DND-41 (cell line): ENCODE data around the gene RNF181.

ENCODE experiments used
- EZH2 ChIP-seq: IDR thresholded peaks from 3 replicates; pipeline ENCODE4 v1.6.1; 2012; ENCODE audit warnings: borderline replicate concordance, low read depth, mild to moderate bottlenecking, moderate library complexity, low read length, inconsistent platforms; ENCODE audit not compliant: severe bottlenecking
- TF ChIP-seq, protein P1 (sequence below): IDR thresholded peaks from 2 replicates; pipeline ENCODE4 v1.5.1; 2012; ENCODE audit warnings: borderline replicate concordance, low read length, moderate library complexity, mild to moderate bottlenecking; ENCODE audit not compliant: poor library complexity, severe bottlenecking; ENCODE audit errors: extremely low read depth

GRCh38 chr2:85566265-85566664 is 29.3 kb upstream of the RNF181 start:
- TF ChIP-seq, protein P1, sequence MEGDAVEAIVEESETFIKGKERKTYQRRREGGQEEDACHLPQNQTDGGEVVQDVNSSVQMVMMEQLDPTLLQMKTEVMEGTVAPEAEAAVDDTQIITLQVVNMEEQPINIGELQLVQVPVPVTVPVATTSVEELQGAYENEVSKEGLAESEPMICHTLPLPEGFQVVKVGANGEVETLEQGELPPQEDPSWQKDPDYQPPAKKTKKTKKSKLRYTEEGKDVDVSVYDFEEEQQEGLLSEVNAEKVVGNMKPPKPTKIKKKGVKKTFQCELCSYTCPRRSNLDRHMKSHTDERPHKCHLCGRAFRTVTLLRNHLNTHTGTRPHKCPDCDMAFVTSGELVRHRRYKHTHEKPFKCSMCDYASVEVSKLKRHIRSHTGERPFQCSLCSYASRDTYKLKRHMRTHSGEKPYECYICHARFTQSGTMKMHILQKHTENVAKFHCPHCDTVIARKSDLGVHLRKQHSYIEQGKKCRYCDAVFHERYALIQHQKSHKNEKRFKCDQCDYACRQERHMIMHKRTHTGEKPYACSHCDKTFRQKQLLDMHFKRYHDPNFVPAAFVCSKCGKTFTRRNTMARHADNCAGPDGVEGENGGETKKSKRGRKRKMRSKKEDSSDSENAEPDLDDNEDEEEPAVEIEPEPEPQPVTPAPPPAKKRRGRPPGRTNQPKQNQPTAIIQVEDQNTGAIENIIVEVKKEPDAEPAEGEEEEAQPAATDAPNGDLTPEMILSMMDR = no peak
- TF ChIP-seq EZH2 = no peak
